Measurements from ENCODE around the gene TLN1. TPM values are rescaled to one million over a fixed set of nuclear protein-coding genes. Genes with fewer than 3 reads are reported as not detected.

Gene TLN1
- total and polyA plus RNA-seq, 8 donors: 64.5 to 141 (median 81.0) TPM

DNA sequence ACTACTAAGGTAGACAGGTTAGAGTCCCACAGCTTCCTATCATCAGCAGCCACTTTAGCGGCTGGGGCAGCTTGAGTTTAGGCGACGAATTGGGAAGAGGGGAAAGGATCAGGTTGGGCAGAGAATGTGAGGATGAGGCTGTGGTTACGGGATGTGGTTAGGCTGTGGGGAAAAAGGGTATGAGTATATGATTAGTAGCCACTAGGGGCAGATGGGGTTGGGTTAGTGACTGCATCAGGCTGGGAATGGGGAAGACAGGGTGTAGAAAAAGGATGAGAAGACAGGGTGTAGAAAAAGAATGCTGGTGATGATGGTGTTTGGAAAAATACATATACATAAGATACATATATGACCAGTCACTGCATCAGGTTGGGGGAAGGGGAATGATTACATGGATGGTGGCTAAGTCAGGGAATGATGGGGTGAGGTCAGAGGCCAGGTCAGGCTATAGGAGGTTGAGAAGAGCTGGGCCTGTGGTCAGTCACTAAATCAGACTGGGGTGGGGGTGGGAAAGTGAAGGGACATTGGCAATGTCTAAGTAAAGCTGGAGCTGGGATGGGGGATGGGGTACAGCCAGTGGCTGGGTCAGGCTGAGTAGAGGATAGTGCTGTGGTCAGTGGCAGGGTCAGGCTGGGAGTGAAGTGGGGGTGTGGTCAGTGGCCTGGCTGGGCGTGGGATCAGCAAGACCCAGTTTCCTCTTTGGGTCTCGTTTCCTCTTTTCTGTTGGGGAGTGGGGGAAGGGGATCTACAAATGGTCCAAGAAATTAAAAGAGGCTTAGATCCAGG is 2.1 kb downstream of the TLN1 start:
- peak overlapping the region in 2 of 4 donors; percentile 19 to 92 for H3K27ac ChIP-seq
- ATAC-seq (no peak), FAIRE-seq (no peak), DNase-seq (peak in 1 of 6 donors; percentile 67)
- peak; percentile 11 to 35 (median 26) for TF ChIP-seq CTCF (IDR thresholded peaks at IDR 0.05)
- peaks cover 0 to 9% (median under 1%) of the 10 kb centered on the region in 3 donors for H3K36me3 ChIP-seq
- no peaks in the 10 kb centered on the region for H3K9me3 ChIP-seq
- H3K27me3 ChIP-seq: no peaks in the 10 kb centered on the region
- peak overlapping the region in 1 of 4 donors; percentile 72 for H3K4me3 ChIP-seq
- 45 to 61% methylated on average over 6 of the region's 6 CpGs for WGBS, 2 donors
- H3K4me1 ChIP-seq: peaks cover 25 to 42% (median 26%) of the 10 kb centered on the region in 3 donors
- intact Hi-C loops (cut with DNase I): no loop called here

- WGBS, 2 donors: 77 to 87% methylated on average over 3 of the region's 3 CpGs
- Histone ChIP-seq H3K36me3 (peaks cover 0 to 16% (median 8%) of the 10 kb centered on the region in 3 donors), H3K4me3 (peak overlapping the region in 1 of 4 donors; percentile 72), H3K9me3 (no peaks in the 10 kb centered on the region), H3K27ac (peak overlapping the region in 1 of 4 donors; percentile 19), H3K4me1 (peaks cover 24 to 40% (median 25%) of the 10 kb centered on the region in 3 donors), H3K27me3 (no peaks in the 10 kb centered on the region)
- no peak for FAIRE-seq
- no peak for TF ChIP-seq CTCF (IDR thresholded peaks at IDR 0.05)
- no peak for DNase-seq
- ATAC-seq: no peak
- intact Hi-C loops (cut with DNase I): no loop called here
Observed at GRCh38 chr9:35729101-35729500, 2.9 kb downstream of the TLN1 start.

DNA sequence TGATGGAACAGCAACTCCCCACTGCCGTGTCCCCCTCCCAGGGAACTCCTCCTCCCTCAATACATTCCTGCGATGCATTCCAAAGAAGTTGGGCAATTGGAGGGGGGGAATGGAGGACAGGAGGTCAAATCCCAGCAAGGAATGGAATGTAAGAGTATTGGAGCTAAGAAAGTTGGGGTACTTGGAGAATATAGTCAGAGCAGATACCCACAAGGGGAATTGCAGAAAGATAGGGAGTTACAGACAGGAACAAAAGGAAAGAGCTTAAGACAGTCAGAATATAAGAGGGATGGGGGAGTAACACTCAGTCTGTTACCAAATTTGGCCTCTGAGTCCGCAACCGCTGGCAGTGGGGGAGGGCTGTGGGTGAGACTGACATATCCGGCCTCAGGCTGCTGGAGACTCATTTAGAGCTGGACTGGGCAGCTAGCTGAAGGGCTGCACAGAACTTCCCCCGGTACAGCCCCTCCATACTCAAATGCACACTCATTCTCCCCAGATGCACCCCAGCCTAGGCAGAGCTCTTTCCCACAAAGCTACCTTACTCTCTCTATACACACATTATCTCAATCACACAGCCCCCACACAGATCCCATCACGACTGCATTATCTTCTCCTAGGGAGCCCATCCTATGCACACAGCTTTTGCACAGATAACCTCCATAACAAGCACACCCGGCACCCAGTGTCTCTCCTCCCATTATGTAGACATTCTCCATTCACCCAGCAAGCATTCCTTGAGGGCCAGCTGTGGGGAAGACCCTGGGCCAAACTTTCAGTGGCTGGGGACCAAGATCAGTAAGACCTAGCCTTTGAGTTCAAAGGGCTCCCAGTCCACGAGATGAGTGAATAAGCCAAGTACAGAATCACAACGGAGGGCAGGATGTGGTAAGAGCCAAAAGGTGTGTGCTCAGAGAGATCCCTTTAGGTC is 3.7 kb downstream of the TLN1 start:
- ATAC-seq: no peak
- Histone ChIP-seq H3K9me3 (no peaks in the 10 kb centered on the region), H3K4me3 (peak overlapping the region in 1 of 4 donors; percentile 23), H3K36me3 (peaks cover 3 to 24% (median 16%) of the 10 kb centered on the region in 3 donors), H3K27me3 (no peaks in the 10 kb centered on the region), H3K4me1 (peaks cover 16 to 32% (median 19%) of the 10 kb centered on the region in 3 donors), H3K27ac (peak overlapping the region in 2 of 4 donors; percentile 11 to 28)
- FAIRE-seq: no peak
- DNase-seq: peak in 1 of 6 donors; percentile 56
- TF ChIP-seq CTCF (IDR thresholded peaks at IDR 0.05): no peak
- intact Hi-C loops (cut with DNase I): no loop called here
- WGBS, 2 donors: 32 to 36% methylated on average over 10 of the region's 10 CpGs

GRCh38 chr9:35727676-35728040 is 4.3 kb downstream of the TLN1 start:
- Histone ChIP-seq H3K4me1 (peaks cover 15 to 31% (median 18%) of the 10 kb centered on the region in 3 donors), H3K27me3 (no peaks in the 10 kb centered on the region), H3K27ac (peak overlapping the region in 1 of 4 donors; percentile 28), H3K36me3 (peaks cover 3 to 30% (median 20%) of the 10 kb centered on the region in 3 donors), H3K4me3 (peak overlapping the region in 1 of 4 donors; percentile 23), H3K9me3 (no peaks in the 10 kb centered on the region)
- intact Hi-C loops (cut with DNase I): no loop called here
- no peak for ATAC-seq
- FAIRE-seq: no peak
- no peak for DNase-seq
- 65% methylated on average over 5 of the region's 5 CpGs for WGBS, 2 donors
- TF ChIP-seq CTCF (IDR thresholded peaks at IDR 0.05): no peak
